Diencephalon (tissue), 1 donor: Measurements from ENCODE around the gene PODXL2. TPM values are rescaled to one million over a fixed set of nuclear protein-coding genes. Genes with fewer than 3 reads are reported as not detected.

Experiments
- small RNA-seq: library from RNA; depleted of rRNA; stranded (forward); fragments of <200 nt; gene quantifications from one replicate; pipeline ENCODE3, GENCODE V24; 2014
- total RNA-seq: library from RNA; depleted of rRNA; stranded (reverse); fragments of >200 nt; gene quantifications from one replicate; pipeline ENCODE4 v1.2.3, GENCODE V29; 2014

Gene PODXL2
- 192 TPM for total RNA-seq

GRCh38 chr3:127628788-127629466 lies at the start of gene PODXL2:
Gene PODXL2, plus strand, starts transcription at chr3:127629185. Its CDS starts 35 bp downstream, at chr3:127629220.

GRCh38 chr3:127590593-127591465 lies 38.2 kb upstream of the PODXL2 start, which contains the start of gene TPRA1:
Gene TPRA1, minus strand, starts transcription at chr3:127590733. Its CDS starts 10,587 bp downstream, at chr3:127580146.

GRCh38 chr3:127672429-127673190 lies 43.6 kb downstream of the PODXL2 start, which contains the start of gene ABTB1:
Gene ABTB1, plus strand, starts transcription at chr3:127672952. Its CDS starts 74 bp downstream, at chr3:127673026.

Small RNA genes lying within 50 kb of the gene (small RNA-seq; reads per million reads assigned to genes)
- gene MIR7976 = 0.41 reads per million, percentile 42 among the genes with 10 or more reads in this experiment

Other genes starting within 250 kb of the PODXL2 start
- 15.5 TPM for gene TPRA1, start 38.5 kb upstream of the PODXL2 start, total RNA-seq
- 18.9 TPM for gene MCM2, start 30.8 kb upstream of the PODXL2 start, total RNA-seq
- gene ABTB1, start 43.8 kb downstream of the PODXL2 start, total RNA-seq = 7.6 TPM
- 43.4 TPM for gene MGLL, start 193.3 kb downstream of the PODXL2 start, total RNA-seq